NCI-H2107 treated with DMSO at 0.1 percent for 48 hours (cell line): ENCODE measurements around the gene STRN.

Experiments
- DNase-seq: peaks from one replicate; lab custom pipeline; 2025; ENCODE audit not compliant: unreplicated experiment; lab: John Stamatoyannopoulos, UW

Gene STRN

DNA sequence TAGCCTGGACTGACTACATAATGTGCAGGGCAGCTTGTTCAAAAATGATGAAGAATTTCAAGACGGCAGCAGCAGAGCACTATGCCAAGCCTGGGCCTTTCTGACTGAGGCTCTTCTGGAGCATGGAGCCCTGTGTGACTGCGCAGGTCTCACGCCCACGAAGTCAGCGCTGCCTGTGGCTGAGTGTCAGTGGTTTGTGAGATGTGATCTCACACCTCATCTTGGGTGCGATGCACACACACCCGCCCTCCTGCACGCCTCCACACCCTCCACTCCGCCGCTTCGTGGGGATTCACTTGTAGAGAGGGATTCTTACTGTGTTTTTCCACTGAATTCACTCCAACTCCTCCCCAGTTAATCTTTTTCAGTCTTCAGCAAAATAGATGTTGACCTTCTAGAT, 166.0 kb downstream of the STRN start:
- DNase-seq: no peak

DNA sequence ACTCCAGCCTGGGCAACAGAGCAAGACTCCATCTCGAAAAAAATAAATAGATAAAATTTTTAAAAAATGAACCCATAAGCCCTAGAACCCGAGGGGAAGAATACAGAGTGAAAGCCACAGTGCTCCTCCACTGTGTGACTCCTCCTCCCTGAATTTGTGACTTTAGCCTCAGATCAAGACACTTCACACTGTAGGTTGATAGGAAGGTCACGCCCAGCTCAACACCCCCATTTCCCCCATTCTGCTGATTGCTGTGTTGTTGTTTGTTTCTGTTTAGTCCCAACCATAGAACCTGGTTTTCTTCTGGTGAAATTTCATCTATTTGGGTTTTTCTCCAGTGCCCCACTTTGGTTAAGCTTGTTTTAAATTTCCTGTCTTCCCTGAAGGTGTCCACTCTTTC, 167.6 kb downstream of the STRN start:
- no peak for DNase-seq

DNA sequence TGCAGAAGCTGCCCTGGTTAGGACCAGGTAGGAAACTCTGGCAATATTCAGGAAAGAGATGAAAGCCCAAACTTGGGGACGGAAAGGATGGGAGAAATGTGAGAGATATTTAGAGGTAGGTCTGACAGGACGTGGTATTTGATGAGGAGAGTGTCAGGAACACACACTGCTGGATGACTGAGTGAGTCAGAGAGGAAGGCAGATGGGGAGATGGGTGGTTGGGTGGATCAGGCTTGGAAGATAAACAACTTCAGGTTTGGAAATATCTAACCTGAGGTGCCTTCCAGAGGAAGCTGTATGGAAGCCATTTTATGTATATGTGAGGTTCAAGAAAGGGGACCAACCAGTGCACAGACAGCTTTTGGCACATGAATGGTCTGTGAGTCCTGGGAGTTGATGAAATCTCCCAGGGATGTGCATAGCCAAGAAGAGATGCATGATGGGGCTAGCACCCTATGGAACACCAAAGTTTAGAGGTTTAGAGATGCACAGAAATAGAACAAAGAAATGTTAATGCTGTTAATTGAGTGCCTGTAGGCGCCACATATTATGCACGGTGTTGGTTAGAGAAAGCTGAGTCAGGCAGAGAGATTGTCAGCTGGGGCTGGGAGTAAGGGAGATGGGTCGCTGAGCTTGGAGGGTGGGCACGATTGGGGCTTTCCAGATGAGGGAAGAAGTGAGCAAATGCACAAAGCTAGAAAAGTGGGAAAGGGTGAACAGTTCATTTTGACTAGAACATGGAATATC, 168.8 kb downstream of the STRN start:
- DNase-seq: no peak
